Esophagus squamous epithelium (tissue), 4 donors: ENCODE data around the gene THOC7.

Experiments
- POLR2A ChIP-seq, 4 donors: fragments of 450-650 bp; IDR thresholded peaks; one replicate each; pipeline ENCODE4 v1.6.1; 2017; ENCODE audit warnings: antibody characterized with exemption in 4 of 4, mild to moderate bottlenecking in 4 of 4, moderate library complexity in 3 of 4
- TF ChIP-seq, protein P1 (sequence below), 6 experiments: fragments of 450-650 bp in 4 of 6; fragments of 200-600 bp in 2 of 6; sonication (generic) in 2 of 6; IDR thresholded peaks; one replicate each; pipeline ENCODE4 v1.5.1; 2016 to 2019; ENCODE audit warnings: antibody characterized with exemption in 6 of 6, mild to moderate bottlenecking in 4 of 6, moderate library complexity in 4 of 6

- TF ChIP-seq, protein P1, sequence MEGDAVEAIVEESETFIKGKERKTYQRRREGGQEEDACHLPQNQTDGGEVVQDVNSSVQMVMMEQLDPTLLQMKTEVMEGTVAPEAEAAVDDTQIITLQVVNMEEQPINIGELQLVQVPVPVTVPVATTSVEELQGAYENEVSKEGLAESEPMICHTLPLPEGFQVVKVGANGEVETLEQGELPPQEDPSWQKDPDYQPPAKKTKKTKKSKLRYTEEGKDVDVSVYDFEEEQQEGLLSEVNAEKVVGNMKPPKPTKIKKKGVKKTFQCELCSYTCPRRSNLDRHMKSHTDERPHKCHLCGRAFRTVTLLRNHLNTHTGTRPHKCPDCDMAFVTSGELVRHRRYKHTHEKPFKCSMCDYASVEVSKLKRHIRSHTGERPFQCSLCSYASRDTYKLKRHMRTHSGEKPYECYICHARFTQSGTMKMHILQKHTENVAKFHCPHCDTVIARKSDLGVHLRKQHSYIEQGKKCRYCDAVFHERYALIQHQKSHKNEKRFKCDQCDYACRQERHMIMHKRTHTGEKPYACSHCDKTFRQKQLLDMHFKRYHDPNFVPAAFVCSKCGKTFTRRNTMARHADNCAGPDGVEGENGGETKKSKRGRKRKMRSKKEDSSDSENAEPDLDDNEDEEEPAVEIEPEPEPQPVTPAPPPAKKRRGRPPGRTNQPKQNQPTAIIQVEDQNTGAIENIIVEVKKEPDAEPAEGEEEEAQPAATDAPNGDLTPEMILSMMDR (IDR thresholded peaks at IDR 0.05), result no peak
- no peak for TF ChIP-seq POLR2A (IDR thresholded peaks at IDR 0.05)
Measured at GRCh38 chr3:63867225-63867624, 3.6 kb upstream of the THOC7 start.
